ENCODE data around the gene PPP3R1.

DNA sequence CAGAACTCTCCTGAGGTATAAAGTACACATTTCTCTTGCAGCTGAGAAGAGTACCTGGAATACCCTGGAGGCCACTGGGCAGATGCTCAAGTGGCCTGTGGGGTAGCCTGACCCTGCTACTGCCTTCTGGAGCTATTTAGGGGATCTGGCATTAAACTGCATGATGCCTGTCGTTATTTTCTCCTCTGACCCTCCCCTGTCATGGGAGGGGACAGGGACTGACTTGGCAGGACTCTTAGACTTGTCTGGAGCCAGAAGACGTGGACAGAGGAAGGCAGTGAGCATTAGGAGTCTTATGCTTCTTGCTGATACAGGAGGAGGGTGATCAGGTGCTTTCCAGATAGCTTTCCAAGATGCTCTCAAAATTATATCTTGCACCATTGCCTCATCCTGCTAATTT is 42.6 kb upstream of the PPP3R1 start:
- TF ChIP-seq, protein P1, sequence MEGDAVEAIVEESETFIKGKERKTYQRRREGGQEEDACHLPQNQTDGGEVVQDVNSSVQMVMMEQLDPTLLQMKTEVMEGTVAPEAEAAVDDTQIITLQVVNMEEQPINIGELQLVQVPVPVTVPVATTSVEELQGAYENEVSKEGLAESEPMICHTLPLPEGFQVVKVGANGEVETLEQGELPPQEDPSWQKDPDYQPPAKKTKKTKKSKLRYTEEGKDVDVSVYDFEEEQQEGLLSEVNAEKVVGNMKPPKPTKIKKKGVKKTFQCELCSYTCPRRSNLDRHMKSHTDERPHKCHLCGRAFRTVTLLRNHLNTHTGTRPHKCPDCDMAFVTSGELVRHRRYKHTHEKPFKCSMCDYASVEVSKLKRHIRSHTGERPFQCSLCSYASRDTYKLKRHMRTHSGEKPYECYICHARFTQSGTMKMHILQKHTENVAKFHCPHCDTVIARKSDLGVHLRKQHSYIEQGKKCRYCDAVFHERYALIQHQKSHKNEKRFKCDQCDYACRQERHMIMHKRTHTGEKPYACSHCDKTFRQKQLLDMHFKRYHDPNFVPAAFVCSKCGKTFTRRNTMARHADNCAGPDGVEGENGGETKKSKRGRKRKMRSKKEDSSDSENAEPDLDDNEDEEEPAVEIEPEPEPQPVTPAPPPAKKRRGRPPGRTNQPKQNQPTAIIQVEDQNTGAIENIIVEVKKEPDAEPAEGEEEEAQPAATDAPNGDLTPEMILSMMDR (IDR thresholded peaks at IDR 0.05), result no peak
- TF ChIP-seq EP300 (IDR thresholded peaks at IDR 0.05), result no peak
- no peak for TF ChIP-seq POLR2A (IDR thresholded peaks at IDR 0.05)
